Neural cell (in vitro differentiated cells): ENCODE measurements around the gene IFT81. TPM values are rescaled to one million over a fixed set of nuclear protein-coding genes. Genes with fewer than 3 reads are reported as not detected.

Experiments
- H2AFZ ChIP-seq: fragments of 200-600, 300-800 bp; sonication (generic), shearing (Covaris generic); 2 replicates; pipeline ENCODE4 v1.6.0; 2014; ENCODE audit warnings: low read depth, mild to moderate bottlenecking, antibody characterized with exemption, low read length, moderate library complexity
- H3F3A ChIP-seq: fragments of 200-600 bp; shearing (Covaris generic); 2 replicates; pipeline ENCODE4 v1.6.1; 2016; ENCODE audit warnings: mild to moderate bottlenecking, moderate library complexity, mixed read lengths, antibody characterized with exemption, low read length; ENCODE audit not compliant: insufficient read depth, poor library complexity, severe bottlenecking
- H3K27ac ChIP-seq: fragments of 200-600, 300-800 bp; sonication (generic), shearing (Covaris generic); 2 replicates; pipeline ENCODE4 v1.5.1; 2014; ENCODE audit warnings: mild to moderate bottlenecking, low read length, moderate library complexity
- H3K27me3 ChIP-seq: fragments of 300-800, 200-600 bp; sonication (generic), shearing (Covaris generic); 2 replicates; pipeline ENCODE4 v1.6.0; 2014; ENCODE audit warnings: mild to moderate bottlenecking, low read depth, low read length, moderate library complexity; ENCODE audit not compliant: insufficient read depth
- H3K36me3 ChIP-seq: fragments of 300-800, 200-600 bp; sonication (generic), shearing (Covaris generic); 2 replicates; pipeline ENCODE4 v1.5.1; 2014; ENCODE audit warnings: mild to moderate bottlenecking, antibody characterized with exemption, low read length, moderate library complexity; ENCODE audit not compliant: insufficient read depth
- H3K4me2 ChIP-seq: fragments of 300-800, 200-600 bp; sonication (generic), shearing (Covaris generic); 2 replicates; pipeline ENCODE4 v1.6.0; 2014; ENCODE audit warnings: mild to moderate bottlenecking, low read length
- H3K4me3 ChIP-seq: fragments of 300-800, 200-600 bp; sonication (generic), shearing (Covaris generic); 2 replicates; pipeline ENCODE4 v1.5.1; 2014; ENCODE audit warnings: mild to moderate bottlenecking, low read length, moderate library complexity
- H3K79me2 ChIP-seq: fragments of 200-600 bp; shearing (Covaris generic); replicated peaks from 2 replicates; pipeline ENCODE4 v1.6.0; 2014; ENCODE audit warnings: mild to moderate bottlenecking, low read length, moderate library complexity; ENCODE audit not compliant: insufficient read depth
- H3K9ac ChIP-seq: fragments of 300-800, 200-600 bp; sonication (generic), shearing (Covaris generic); 2 replicates; pipeline ENCODE4 v1.6.1; 2016; ENCODE audit warnings: mild to moderate bottlenecking, low read length, mixed read lengths
- H3K9me2 ChIP-seq: fragments of 200-600 bp; shearing (Covaris generic); 2 replicates; pipeline ENCODE4 v1.6.1; 2016; ENCODE audit warnings: mild to moderate bottlenecking, low read length, mixed read lengths; ENCODE audit not compliant: insufficient read depth
- H3K9me3 ChIP-seq: fragments of 200-600, 300-800 bp; sonication (generic), shearing (Covaris generic); 2 replicates; pipeline ENCODE4 v1.6.1; 2016; ENCODE audit warnings: mild to moderate bottlenecking, mixed run types, low read length, moderate library complexity, mixed read lengths
- H4K20me1 ChIP-seq: fragments of 200-600 bp; shearing (Covaris generic); 2 replicates; pipeline ENCODE4 v1.6.1; 2016; ENCODE audit warnings: mild to moderate bottlenecking, mixed run types; ENCODE audit not compliant: insufficient read depth
- CTCF ChIP-seq: fragments of 450-650 bp; IDR thresholded peaks from 2 replicates; pipeline ENCODE4 v1.5.1; 2014; ENCODE audit warnings: antibody characterized with exemption, mild to moderate bottlenecking, moderate library complexity; ENCODE audit not compliant: poor library complexity, severe bottlenecking
- EP300 ChIP-seq: fragments of 450-650 bp; conservative IDR thresholded peaks from 2 replicates; pipeline ENCODE4 v1.6.1; 2014; ENCODE audit warnings: antibody characterized with exemption, mild to moderate bottlenecking, moderate library complexity; ENCODE audit not compliant: poor library complexity, severe bottlenecking
- EZH2 ChIP-seq: fragments of 200-600, 300-800 bp; shearing (Covaris generic), sonication (generic); IDR thresholded peaks from 2 replicates; pipeline ENCODE4 v1.6.1; 2014; ENCODE audit warnings: antibody characterized with exemption, low read length, borderline replicate concordance, mild to moderate bottlenecking; ENCODE audit not compliant: insufficient read depth, poor library complexity, severe bottlenecking
- MXI1 ChIP-seq: fragments of 450-650 bp; conservative IDR thresholded peaks from 2 replicates; pipeline ENCODE4 v1.6.1; 2014; ENCODE audit warnings: antibody characterized with exemption, mild to moderate bottlenecking; ENCODE audit not compliant: poor library complexity, severe bottlenecking
- POLR2AphosphoS5 ChIP-seq: IDR thresholded peaks from 2 replicates; pipeline ENCODE4 v1.6.1; 2012
- RAD21 ChIP-seq: fragments of 450-650 bp; conservative IDR thresholded peaks from 2 replicates; pipeline ENCODE4 v1.6.1; 2014; ENCODE audit warnings: antibody characterized with exemption, mild to moderate bottlenecking, moderate library complexity
- SMC3 ChIP-seq: fragments of 450-650 bp; conservative IDR thresholded peaks from 2 replicates; pipeline ENCODE4 v1.6.1; 2014; ENCODE audit warnings: antibody characterized with exemption, mild to moderate bottlenecking, moderate library complexity; ENCODE audit not compliant: poor library complexity
- TAF1 ChIP-seq: IDR thresholded peaks from 2 replicates; pipeline ENCODE4 v1.6.1; 2012; ENCODE audit warnings: low read depth
- polyA plus RNA-seq: library from polyadenylated mRNA; depleted of rRNA; stranded (reverse); fragments of >200 nt; gene quantifications from 2 replicates; pipeline ENCODE4 v1.2.3, GENCODE V29; 2014
- TF ChIP-seq, protein P1 (sequence below): IDR thresholded peaks from 2 replicates; pipeline ENCODE4 v1.6.1; 2012; ENCODE audit warnings: borderline replicate concordance

Gene IFT81
- polyA plus RNA-seq, 1 donor from 2014 or later: 120 TPM

DNA sequence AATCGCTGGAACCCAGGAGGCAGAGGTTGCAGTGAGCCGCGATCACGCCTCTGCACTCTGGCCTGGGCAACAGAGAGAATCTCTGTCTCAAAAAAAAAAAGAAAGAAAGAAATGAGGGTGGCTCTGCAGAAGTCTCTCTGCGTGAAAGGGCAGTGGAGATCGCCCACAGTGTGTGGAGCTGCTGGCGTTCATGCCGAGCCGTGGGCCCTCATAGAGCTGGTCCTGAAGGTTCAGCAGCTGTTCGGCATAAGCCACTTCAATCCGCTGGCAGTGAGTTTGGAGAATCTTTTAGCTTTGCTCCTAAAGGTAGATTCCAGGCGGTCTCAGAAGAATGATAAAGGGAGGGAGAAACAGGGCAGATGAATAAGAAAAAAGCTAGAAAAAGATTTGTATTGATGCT is 120.2 kb downstream of the IFT81 start (continued):
- TF ChIP-seq SMC3 (no peak), RAD21 (no peak), POLR2AphosphoS5 (no peak)

DNA sequence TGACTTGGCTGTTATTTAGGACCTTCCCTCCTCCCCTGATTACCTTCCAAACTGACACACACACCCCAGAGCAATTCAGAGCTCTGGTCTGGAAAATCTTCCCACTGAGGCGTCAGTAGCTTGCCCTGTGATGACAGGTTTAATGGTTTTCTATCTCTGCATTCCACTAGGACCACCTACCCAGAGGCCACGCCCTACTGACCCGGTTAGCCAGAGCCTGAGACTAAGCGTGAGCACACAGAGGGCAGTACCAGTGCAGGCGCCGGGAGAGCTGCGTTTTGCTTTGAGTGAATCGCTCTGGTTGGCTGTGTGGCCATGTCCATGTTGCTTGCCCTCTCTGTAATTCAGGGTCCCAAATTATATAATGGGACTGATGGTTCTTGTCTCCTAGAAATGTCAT is 120.7 kb downstream of the IFT81 start:
- no peaks in the 10 kb centered on the region for H3F3A ChIP-seq
- no peaks in the 10 kb centered on the region for H3K9me3 ChIP-seq
- no peak overlapping the region for H3K4me3 ChIP-seq
- no peaks in the 10 kb centered on the region for H3K27me3 ChIP-seq
- H3K79me2 ChIP-seq: no peaks in the 10 kb centered on the region
- no peak overlapping the region for H3K27ac ChIP-seq
- no peak overlapping the region for H3K4me2 ChIP-seq
- TF ChIP-seq MXI1: no peak
- TF ChIP-seq, protein P1, sequence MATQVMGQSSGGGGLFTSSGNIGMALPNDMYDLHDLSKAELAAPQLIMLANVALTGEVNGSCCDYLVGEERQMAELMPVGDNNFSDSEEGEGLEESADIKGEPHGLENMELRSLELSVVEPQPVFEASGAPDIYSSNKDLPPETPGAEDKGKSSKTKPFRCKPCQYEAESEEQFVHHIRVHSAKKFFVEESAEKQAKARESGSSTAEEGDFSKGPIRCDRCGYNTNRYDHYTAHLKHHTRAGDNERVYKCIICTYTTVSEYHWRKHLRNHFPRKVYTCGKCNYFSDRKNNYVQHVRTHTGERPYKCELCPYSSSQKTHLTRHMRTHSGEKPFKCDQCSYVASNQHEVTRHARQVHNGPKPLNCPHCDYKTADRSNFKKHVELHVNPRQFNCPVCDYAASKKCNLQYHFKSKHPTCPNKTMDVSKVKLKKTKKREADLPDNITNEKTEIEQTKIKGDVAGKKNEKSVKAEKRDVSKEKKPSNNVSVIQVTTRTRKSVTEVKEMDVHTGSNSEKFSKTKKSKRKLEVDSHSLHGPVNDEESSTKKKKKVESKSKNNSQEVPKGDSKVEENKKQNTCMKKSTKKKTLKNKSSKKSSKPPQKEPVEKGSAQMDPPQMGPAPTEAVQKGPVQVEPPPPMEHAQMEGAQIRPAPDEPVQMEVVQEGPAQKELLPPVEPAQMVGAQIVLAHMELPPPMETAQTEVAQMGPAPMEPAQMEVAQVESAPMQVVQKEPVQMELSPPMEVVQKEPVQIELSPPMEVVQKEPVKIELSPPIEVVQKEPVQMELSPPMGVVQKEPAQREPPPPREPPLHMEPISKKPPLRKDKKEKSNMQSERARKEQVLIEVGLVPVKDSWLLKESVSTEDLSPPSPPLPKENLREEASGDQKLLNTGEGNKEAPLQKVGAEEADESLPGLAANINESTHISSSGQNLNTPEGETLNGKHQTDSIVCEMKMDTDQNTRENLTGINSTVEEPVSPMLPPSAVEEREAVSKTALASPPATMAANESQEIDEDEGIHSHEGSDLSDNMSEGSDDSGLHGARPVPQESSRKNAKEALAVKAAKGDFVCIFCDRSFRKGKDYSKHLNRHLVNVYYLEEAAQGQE: no peak
- TF ChIP-seq TAF1: no peak
- TF ChIP-seq RAD21: no peak
- no peak for TF ChIP-seq SMC3
- no peak for TF ChIP-seq POLR2AphosphoS5
- H4K20me1 ChIP-seq: no peaks in the 10 kb centered on the region
- H2AFZ ChIP-seq: no peak overlapping the region
- H3K9me2 ChIP-seq: no peaks in the 10 kb centered on the region
- no peak overlapping the region for H3K9ac ChIP-seq
- no peaks in the 10 kb centered on the region for H3K36me3 ChIP-seq

- Histone ChIP-seq H3F3A (no peaks in the 10 kb centered on the region), H3K36me3 (no peaks in the 10 kb centered on the region), H3K9me3 (no peaks in the 10 kb centered on the region), H3K9ac (no peak overlapping the region), H3K27me3 (no peaks in the 10 kb centered on the region), H3K27ac (no peak overlapping the region), H3K79me2 (no peaks in the 10 kb centered on the region), H3K9me2 (no peaks in the 10 kb centered on the region), H2AFZ (no peak overlapping the region), H4K20me1 (no peaks in the 10 kb centered on the region), H3K4me2 (no peak overlapping the region), H3K4me3 (no peak overlapping the region)
- TF ChIP-seq POLR2AphosphoS5 (no peak), EZH2 (no peak), EP300 (no peak), MXI1 (no peak), CTCF (no peak), RAD21 (no peak), SMC3 (no peak), TAF1 (no peak)
- TF ChIP-seq, protein P1: no peak
Observed at GRCh38 chr12:110245369-110245772, 121.2 kb downstream of the IFT81 start.
